HG03095 (cell line): Measurements from ENCODE around the gene TOPAZ1.

Experiments used
- ATAC-seq: cut with Tn5 transposase; IDR thresholded peaks from one replicate; pipeline ENCODE4 v1.9.1; 2021; ENCODE audit warnings: moderate library complexity; ENCODE audit not compliant: unreplicated experiment

The TOPAZ1 gene

DNA sequence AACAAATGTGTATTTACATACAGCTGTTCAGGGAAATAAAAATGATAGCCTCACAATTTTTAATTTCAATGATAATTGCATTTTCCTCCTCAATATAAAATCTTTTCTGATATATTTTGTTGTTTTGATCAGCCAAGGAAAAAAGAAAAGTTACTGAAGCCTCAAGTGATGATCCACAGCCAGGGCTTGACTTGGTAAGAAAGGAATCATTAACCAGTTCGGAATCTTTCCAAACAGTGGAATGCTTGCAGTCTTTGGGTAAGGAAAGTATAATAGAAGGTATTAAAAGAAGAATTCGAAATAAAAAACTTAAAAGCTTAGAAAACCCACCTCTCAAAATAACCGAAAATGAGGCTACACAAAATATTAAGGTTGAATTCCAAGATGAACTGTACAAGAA is 1.0 kb downstream of the TOPAZ1 start:
- no peak for ATAC-seq

- no peak for ATAC-seq
These were observed 6.5 kb downstream of the TOPAZ1 start for GRCh38 chr3:44248152-44248551.

DNA sequence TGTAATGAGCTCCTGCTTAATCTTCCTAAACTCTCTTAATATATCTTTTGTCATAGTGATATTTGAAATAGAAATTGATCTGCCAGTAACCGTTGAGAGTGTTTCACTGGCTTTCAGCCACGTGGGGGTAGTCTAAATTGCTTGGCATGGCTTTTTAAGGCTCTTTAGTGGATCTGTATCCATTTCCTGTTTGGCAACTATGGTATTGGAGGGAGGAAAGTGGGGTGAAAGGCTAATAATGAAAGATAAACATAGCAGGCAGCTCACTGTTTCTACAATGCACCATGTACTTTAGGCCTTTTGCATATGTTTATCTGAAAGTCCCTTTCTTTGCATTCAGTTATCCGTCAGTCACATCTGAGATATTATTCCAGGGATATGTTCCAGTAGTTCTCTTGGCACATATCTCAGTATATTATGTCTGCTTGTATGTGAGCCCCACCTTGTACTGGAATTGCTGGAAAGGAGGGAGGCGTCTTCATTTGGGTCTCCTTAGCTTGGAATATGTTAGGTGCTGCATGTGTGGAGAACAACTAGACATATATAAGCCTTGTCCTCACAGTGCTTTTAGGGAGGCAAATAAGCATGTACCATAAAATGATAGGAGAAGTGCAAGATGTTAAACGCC is 10.8 kb downstream of the TOPAZ1 start:
- ATAC-seq: no peak

DNA sequence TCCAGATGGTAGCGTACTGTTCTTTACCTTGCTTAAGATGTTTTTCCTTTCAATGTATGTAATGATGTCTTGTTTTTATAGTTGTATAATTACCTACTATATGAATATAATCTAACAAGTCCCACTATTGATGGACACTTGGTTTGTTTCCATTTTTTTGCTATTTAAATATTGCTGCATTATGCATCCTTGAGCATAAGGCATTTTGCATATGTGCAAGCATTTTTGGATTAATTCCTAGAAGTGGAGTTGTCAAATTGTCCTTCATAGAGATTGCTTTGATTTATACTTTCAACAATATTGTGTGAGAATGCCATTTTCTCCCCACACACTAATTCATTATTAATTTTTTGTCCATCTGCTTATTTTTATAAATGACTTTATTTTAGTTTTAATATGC is 17.7 kb downstream of the TOPAZ1 start:
- ATAC-seq: no peak

GRCh38 chr3:44264146-44264545 is 22.5 kb downstream of the TOPAZ1 start:
- ATAC-seq: no peak

GRCh38 chr3:44265815-44266214 is 24.1 kb downstream of the TOPAZ1 start:
- no peak for ATAC-seq

DNA sequence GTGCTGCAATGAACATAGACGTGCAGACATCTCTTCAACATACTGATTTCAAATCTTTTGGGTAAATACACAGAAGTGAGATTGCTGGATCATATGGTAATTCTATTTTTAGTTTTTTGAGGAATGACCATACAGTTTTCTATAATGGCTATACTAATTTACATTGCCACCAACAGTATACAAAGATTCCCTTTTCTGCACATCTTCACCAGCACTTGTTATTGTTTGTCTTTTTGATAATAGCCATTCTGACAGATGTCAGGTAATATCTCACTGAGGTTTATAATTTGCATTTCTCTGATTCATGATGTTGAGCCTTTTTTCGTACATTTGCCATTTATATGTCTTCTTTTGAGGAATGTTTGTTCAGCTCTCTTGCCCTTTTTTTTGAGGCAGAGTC is 30.5 kb downstream of the TOPAZ1 start:
- no peak for ATAC-seq

- ATAC-seq: no peak
These were observed 36.2 kb downstream of the TOPAZ1 start for GRCh38 chr3:44277925-44278324.

GRCh38 chr3:44280077-44280476 is 38.4 kb downstream of the TOPAZ1 start:
- no peak for ATAC-seq

DNA sequence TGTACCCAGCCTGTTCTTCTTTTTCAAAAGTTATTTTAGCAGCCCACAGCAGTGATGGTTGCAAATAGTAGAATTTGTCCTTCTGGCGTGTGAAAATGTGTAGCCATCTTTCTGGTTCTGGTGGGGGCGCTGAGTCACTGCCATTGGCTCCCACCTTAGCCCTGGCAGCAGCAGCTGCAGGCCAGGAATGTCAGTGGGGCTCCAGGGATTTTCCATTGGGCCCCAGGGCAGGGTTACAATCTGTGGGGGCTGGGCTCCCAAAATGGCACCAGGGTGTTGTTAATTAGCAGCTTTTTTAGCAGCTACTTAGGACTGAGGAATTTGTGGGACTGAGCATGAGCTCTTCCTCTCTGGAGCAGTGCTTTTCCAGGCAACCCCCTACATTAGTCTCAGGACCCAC is 38.9 kb downstream of the TOPAZ1 start:
- no peak for ATAC-seq

DNA sequence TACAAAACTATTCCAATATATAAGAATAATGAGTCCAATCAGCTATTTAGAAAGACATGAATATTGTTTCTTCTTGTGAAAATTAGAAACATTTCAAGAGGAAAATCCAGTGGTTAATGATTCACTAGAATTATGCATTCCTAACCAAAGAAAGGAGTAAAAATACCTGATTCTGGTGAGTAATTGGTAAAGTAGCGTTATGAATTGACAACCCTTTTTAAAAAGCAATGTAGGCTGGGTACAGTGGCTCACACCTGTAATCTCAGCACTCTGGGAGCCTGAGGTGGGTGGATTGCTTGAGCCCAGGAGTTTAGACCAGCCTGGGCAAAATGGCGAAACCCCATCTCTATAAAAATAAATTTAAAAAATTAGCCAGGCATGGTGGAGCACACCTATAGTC is 43.3 kb downstream of the TOPAZ1 start:
- no peak for ATAC-seq

GRCh38 chr3:44289882-44290462 is 48.3 kb downstream of the TOPAZ1 start:
- ATAC-seq: no peak

GRCh38 chr3:44292276-44292675 is 50.6 kb downstream of the TOPAZ1 start:
- no peak for ATAC-seq

DNA sequence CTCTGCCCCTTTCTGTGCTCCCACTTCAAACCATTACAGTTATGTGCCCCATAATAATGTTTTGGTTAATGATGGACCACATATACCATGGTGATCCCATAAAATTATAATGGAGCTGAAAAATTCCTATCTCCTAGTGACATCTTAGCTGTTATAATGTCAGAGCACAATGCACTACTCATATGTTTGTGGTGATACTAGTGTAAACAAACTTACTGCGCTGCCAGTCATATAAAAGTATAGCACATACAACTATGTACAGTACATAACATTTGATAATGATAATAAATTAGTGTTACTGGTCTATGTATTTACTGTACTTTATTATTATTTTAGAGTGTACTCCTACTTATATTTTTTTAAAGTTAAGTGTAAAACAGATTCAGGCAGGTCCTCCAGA is 51.3 kb downstream of the TOPAZ1 start:
- ATAC-seq: no peak

DNA sequence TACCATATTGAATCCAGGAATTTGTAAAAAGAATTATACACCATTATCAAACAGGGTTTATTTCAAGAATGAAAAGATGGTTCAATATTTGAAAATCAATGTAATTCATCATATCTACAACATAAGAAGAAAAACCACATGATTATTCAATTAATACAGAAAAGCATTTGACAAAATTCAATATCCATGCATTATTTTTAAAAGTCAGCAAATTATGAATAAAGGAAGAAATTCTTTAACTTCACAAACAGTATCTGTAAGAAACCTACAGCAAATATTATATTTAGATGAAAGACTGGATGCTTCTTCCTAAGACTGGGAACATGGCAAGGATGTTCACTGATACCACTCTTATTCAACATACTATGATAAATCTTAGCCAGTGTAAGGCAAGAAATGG is 55.6 kb downstream of the TOPAZ1 start:
- ATAC-seq: no peak

- no peak for ATAC-seq
These were observed 60.1 kb downstream of the TOPAZ1 start for GRCh38 chr3:44301746-44302145.

GRCh38 chr3:44309500-44309899 is 67.8 kb downstream of the TOPAZ1 start:
- ATAC-seq: no peak

- ATAC-seq: no peak
These were observed 77.2 kb downstream of the TOPAZ1 start for GRCh38 chr3:44318891-44319311.

GRCh38 chr3:44321335-44321734 is 79.6 kb downstream of the TOPAZ1 start:
- no peak for ATAC-seq

DNA sequence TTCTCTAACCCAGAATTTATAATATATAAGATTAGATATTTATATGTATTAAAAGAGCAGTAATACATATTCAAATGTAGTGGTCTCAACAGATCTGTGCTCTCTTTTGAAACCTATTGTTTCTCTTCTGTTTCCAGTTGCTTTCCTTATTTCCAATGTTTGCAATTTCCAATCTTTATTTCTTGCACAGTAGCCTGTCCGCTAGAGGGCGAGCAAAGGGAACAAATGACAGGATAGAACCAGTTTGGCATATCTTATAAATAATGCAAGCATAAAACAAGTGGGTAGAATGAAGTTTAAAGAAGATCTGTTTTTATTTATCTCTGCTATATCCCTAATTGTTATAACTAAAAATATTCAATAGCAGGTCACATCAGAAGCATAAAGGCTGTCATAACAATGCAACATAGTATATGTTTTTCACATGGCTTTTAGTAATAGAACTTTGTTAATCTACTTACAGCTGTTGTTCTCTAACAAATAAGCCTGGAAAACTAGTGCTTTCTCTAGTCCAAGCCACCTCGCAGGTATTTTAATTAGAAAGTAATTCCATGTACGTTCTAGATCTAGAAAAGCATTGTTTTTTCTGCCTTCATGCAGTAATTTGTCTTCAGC is 81.8 kb downstream of the TOPAZ1 start:
- ATAC-seq: no peak

- ATAC-seq: no peak
These were observed 82.9 kb downstream of the TOPAZ1 start for GRCh38 chr3:44324584-44324983.

- no peak for ATAC-seq
These were observed 84.3 kb downstream of the TOPAZ1 start for GRCh38 chr3:44326019-44326418.

DNA sequence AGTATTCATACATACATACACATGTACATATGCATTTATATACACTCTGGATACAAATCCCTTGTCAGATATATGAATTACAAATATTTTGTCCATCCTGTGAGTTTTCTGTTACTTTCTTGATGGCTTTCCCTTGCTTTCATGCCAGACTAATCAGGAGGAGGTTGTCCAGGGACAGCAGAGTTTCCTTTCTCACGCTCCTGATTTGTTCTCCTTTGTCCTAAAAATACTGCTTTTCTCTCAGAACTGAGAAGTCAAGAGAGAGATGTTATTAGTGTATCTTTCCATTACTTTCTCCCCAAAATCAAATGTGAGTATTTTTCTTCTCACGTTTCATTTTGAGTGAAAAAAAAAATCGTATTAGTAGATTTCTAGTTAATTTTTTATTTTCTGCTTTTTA is 84.8 kb downstream of the TOPAZ1 start:
- ATAC-seq: no peak
